Smooth muscle cell (in vitro differentiated cells): ENCODE results near the gene TASOR2. TPM values are rescaled to one million over a fixed set of nuclear protein-coding genes. Genes with fewer than 3 reads are reported as not detected.

Source experiments
- DNase-seq: peaks from one replicate; lab custom pipeline; 2025; ENCODE audit not compliant: unreplicated experiment; lab: John Stamatoyannopoulos, UW
- H2AFZ ChIP-seq: fragments of 200-600 bp; sonication (generic); 2 replicates; pipeline ENCODE4 v1.6.0; 2016; ENCODE audit warnings: antibody characterized with exemption, low read depth, mild to moderate bottlenecking
- H3F3A ChIP-seq: fragments of 200-600 bp; sonication (generic); 2 replicates; pipeline ENCODE4 v1.6.0; 2017; ENCODE audit warnings: antibody characterized with exemption, low read depth
- H3K27ac ChIP-seq: fragments of 200-600 bp; sonication (generic); 2 replicates; pipeline ENCODE4 v1.5.1; 2016; ENCODE audit warnings: low read depth, mild to moderate bottlenecking
- H3K27me3 ChIP-seq: fragments of 200-600 bp; sonication (generic); 2 replicates; pipeline ENCODE4 v1.6.1; 2016; ENCODE audit warnings: low read depth, mild to moderate bottlenecking
- H3K36me3 ChIP-seq: fragments of 200-600 bp; sonication (generic); 2 replicates; pipeline ENCODE4 v1.5.1; 2016; ENCODE audit warnings: low read depth
- H3K4me1 ChIP-seq: fragments of 200-600 bp; sonication (generic); 2 replicates; pipeline ENCODE4 v1.5.1; 2016; ENCODE audit warnings: low read depth
- H3K4me2 ChIP-seq: fragments of 200-600 bp; sonication (generic); 2 replicates; pipeline ENCODE4 v1.6.0; 2016; ENCODE audit warnings: mild to moderate bottlenecking
- H3K4me3 ChIP-seq: fragments of 200-600 bp; sonication (generic); 2 replicates; pipeline ENCODE4 v1.5.1; 2016; ENCODE audit warnings: mild to moderate bottlenecking
- H3K79me2 ChIP-seq: fragments of 200-600 bp; sonication (generic); 2 replicates; pipeline ENCODE4 v1.6.0; 2016; ENCODE audit warnings: low read depth, mild to moderate bottlenecking
- H3K9ac ChIP-seq: fragments of 200-600 bp; sonication (generic); 2 replicates; pipeline ENCODE4 v1.6.0; 2016; ENCODE audit warnings: low read depth
- H3K9me3 ChIP-seq: fragments of 200-600 bp; sonication (generic); replicated peaks from 2 replicates; pipeline ENCODE4 v1.5.1; 2016; ENCODE audit warnings: low read depth
- H4K20me1 ChIP-seq: fragments of 200-600 bp; sonication (generic); 2 replicates; pipeline ENCODE4 v1.6.0; 2016; ENCODE audit warnings: low read depth
- WGBS: methylation state at CpG from one replicate; pipeline ENCODE4 v1.1.7; 2016; ENCODE audit warnings: low lambda C conversion rate; 5-methylcytosine and 5-hydroxymethylcytosine counted together
- polyA plus RNA-seq: library from polyadenylated mRNA; unstranded; fragments of >200 nt; fragmentation: Nextera tagmentation; extraction: Ambion mirVana; gene quantifications from 2 replicates; pipeline ENCODE4 v1.2.1, GENCODE V29; 2016
- total RNA-seq: library from RNA; depleted of rRNA; stranded (reverse); fragments of >200 nt; gene quantifications from 2 replicates; pipeline ENCODE4 v1.2.3, GENCODE V29; 2014
- TF ChIP-seq, protein P1 (sequence below): fragments of 200-600 bp; sonication (generic); IDR thresholded peaks from 2 replicates; pipeline ENCODE4 v1.5.1; 2017; ENCODE audit warnings: borderline replicate concordance, mild to moderate bottlenecking, antibody characterized with exemption; ENCODE audit not compliant: insufficient read depth, poor library complexity, severe bottlenecking

The TASOR2 gene
- total and polyA plus RNA-seq, 2 experiments from 2014 or later: 15.4 to 132 TPM

DNA sequence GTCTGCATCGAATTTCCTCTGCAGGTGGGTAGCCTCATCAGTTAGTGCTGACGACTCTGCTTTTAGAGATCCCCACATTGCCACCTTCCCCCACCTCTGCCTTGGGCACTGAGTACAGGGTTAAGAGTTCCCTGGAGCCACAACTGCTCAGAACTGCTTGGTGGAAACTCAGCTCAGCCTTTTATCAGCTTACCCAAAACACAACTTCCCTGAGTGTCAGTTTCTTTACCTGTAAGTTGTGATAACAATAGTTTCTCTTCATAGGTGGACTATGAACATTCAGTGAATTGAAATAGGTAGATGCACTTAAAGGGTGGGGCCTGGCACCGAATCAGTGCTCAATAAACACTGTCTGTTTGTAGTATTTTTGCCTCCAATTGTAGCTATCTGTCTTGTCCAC is 29.5 kb upstream of the TASOR2 start:
- WGBS: 94% methylated on average over 3 of the region's 3 CpGs
- no peaks in the 10 kb centered on the region for H4K20me1 ChIP-seq
- H3K9me3 ChIP-seq: no peaks in the 10 kb centered on the region
- no peaks in the 10 kb centered on the region for H3K27me3 ChIP-seq
- H3K79me2 ChIP-seq: peaks cover 34% of the 10 kb centered on the region
- no peaks in the 10 kb centered on the region for H3K36me3 ChIP-seq
- DNase-seq: no peak
- peaks cover 17% of the 10 kb centered on the region for H3K4me1 ChIP-seq
- H3F3A ChIP-seq: peaks cover 14% of the 10 kb centered on the region
- H3K4me3 ChIP-seq: no peak overlapping the region
- H3K27ac ChIP-seq: no peak overlapping the region
- H3K4me2 ChIP-seq: no peak overlapping the region
- TF ChIP-seq, protein P1, sequence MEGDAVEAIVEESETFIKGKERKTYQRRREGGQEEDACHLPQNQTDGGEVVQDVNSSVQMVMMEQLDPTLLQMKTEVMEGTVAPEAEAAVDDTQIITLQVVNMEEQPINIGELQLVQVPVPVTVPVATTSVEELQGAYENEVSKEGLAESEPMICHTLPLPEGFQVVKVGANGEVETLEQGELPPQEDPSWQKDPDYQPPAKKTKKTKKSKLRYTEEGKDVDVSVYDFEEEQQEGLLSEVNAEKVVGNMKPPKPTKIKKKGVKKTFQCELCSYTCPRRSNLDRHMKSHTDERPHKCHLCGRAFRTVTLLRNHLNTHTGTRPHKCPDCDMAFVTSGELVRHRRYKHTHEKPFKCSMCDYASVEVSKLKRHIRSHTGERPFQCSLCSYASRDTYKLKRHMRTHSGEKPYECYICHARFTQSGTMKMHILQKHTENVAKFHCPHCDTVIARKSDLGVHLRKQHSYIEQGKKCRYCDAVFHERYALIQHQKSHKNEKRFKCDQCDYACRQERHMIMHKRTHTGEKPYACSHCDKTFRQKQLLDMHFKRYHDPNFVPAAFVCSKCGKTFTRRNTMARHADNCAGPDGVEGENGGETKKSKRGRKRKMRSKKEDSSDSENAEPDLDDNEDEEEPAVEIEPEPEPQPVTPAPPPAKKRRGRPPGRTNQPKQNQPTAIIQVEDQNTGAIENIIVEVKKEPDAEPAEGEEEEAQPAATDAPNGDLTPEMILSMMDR: no peak
- no peak overlapping the region for H2AFZ ChIP-seq
- H3K9ac ChIP-seq: no peak overlapping the region

DNA sequence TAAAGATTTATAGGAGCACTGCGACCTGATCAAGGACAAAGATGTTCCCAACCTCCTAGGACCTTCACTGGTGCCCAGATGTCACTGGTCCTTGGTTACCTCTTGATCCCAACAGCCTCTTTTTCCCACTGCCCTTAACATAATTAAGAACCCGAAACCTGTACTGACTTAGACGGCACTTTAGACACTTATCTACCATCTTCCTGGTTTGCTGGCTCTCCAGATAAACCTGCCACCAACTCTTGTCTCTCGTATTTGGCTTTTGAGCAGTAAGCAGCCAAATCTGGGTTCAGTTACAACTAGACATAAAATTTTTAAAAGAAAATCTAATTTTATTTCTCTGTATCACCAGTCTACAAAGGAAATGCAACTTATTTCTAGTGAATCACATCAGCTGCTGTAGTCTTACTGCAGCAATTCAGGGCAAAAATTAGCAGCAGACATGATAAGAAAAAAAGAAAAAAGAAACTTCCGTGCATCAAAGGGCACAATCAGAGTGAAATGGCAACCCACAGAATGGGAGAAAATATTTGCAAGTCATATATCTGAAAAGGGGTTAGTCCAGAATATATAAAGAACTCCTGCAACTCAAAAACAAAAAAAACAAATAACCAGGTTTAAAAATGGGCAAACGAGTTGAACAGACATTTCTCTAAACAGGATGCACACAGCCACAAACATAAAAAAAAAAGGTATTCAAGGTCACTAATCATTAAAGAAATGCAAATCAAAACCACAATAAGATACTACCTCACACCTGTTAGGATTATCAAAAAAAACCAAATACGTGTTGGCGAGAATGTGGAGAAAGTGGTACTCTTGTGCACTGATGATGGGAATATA is 27.7 kb upstream of the TASOR2 start:
- TF ChIP-seq, protein P1: no peak
- peaks cover 9% of the 10 kb centered on the region for H3K4me1 ChIP-seq
- no peaks in the 10 kb centered on the region for H4K20me1 ChIP-seq
- no peak for DNase-seq
- no peak overlapping the region for H3K4me2 ChIP-seq
- no peaks in the 10 kb centered on the region for H3F3A ChIP-seq
- no peak overlapping the region for H3K9ac ChIP-seq
- 87% methylated on average over 8 of the region's 8 CpGs for WGBS
- no peak overlapping the region for H3K4me3 ChIP-seq
- no peaks in the 10 kb centered on the region for H3K9me3 ChIP-seq
- peaks cover 40% of the 10 kb centered on the region for H3K79me2 ChIP-seq
- no peak overlapping the region for H2AFZ ChIP-seq
- no peaks in the 10 kb centered on the region for H3K36me3 ChIP-seq
- no peaks in the 10 kb centered on the region for H3K27me3 ChIP-seq
- no peak overlapping the region for H3K27ac ChIP-seq

DNA sequence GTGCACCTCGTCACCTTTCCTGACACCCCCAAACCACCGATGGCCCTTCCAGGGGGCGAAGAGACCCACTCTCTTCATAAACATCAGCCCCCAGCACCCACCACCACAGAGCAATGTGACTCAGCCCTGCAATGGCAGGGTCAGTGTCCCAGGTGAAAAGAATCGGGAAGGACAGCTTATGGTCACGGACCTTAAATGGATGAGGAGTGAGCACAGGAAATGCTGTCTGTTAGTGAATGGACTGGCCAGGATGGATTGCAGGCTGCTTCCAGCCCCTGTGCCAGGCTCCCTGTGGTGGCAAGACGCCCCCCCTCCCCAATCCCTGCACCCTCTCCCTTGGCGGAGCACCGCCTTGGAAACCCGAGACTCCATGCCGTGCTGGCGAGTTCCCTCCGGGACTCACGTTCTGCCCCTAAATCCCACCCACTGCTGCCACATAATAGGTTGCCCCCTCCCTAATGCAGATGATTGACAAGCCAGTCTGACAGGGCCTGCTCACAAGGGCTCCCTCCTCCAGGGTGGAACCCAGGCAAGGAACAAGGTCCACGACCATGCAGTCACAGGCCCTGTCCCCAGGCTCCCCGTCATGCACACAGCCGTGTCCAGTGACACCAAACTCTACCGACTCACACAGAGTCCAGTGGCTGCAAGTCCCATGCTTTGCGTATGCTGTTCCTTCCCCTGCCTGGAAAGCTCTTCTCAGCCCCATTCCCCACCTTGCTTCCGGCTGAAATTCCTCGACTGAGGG is 25.6 kb upstream of the TASOR2 start:
- H3K4me3 ChIP-seq: no peak overlapping the region
- TF ChIP-seq, protein P1: no peak

More for the DNA sequence above, 25.6 kb upstream of the TASOR2 start:
- peaks cover 18% of the 10 kb centered on the region for H3K4me1 ChIP-seq
- H4K20me1 ChIP-seq: peaks cover 4% of the 10 kb centered on the region
- no peak overlapping the region for H3K4me2 ChIP-seq
- H3K27me3 ChIP-seq: no peaks in the 10 kb centered on the region
- DNase-seq: no peak
- no peaks in the 10 kb centered on the region for H3K9me3 ChIP-seq
- H3K27ac ChIP-seq: no peak overlapping the region
- H3F3A ChIP-seq: no peaks in the 10 kb centered on the region
- no peaks in the 10 kb centered on the region for H3K36me3 ChIP-seq
- 87% methylated on average over 20 of the region's 20 CpGs for WGBS
- H3K79me2 ChIP-seq: peaks cover 51% of the 10 kb centered on the region
- H3K9ac ChIP-seq: no peak overlapping the region
- H2AFZ ChIP-seq: no peak overlapping the region
